GM21390 (cell line): ENCODE results near the gene MSRB1.

Experiments
- ATAC-seq: cut with Tn5 transposase; IDR thresholded peaks from one replicate; pipeline ENCODE4 v1.9.1; 2021; ENCODE audit not compliant: unreplicated experiment

Gene MSRB1

DNA sequence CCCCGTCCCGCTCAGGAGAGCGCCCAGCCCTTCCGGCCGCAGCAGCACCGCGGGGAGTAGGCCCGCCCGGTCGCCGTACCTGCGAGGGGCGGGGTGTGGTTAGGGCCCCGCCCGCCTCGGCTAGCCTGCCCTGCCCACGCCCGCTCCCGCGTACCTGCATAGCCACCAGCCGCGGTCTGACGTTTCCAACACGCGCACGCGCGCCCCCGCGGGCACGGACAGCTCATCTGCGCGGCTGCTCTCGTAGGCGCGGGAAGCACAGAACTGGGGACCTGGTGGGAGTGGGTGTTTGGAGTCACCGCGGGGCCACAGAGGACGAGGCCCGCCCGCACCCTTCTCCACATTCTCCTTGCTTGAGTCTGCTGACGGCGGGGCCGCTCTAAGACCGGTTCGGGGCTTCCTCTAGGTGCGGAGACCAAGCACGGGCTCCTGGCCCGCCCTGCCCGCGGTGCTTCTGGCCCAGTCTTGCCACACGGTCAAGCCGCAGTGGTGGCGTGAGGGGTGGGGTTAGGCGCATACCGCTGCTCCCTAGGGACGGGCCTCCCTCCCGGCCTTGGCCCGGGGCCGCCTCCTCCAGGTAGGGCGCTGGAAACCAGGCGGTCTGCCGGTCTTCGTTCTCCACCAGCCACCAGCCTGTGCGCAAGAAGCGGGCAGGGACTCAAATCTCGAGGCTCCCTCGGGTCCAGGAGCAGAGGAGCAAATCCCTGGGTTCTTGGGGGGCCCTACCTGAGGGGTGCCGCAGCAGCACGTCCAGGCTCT, 36.5 kb upstream of the MSRB1 start:
- no peak for ATAC-seq

DNA sequence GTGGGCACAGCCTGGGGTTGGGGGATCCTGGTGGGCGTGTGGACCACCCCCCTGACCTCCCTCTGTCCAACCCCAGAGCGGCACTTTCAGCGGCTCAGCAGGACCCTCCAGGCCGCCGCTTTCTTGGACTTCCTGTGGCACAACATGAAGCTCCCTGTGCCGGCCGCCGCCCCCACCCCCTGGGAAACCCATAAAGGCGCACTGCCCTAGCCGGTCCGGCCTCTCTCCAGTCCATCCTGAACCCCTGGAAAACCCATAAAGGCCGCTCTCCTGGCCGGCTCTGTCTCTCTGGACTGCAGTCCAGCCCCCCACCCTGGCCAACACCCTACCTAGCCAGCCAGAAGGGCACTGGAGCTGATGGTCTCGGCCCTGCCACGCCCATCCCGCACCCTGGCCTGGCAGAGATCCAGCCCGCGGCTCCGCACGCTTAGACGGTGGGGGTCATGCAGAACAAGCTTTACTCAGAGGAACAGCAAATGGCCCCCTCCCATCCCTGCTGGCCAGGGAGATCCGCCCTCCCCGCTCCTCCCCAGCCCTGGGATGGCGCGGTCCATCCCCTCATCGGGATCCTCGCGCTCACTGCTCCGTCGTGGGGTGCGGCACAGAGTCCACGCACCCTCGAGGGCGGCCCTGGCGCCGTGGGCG, 35.6 kb upstream of the MSRB1 start:
- ATAC-seq: no peak

- no peak for ATAC-seq
Observed at GRCh38 chr16:1977875-1978268, 34.9 kb upstream of the MSRB1 start.

- no peak for ATAC-seq
Observed at GRCh38 chr16:1976951-1977874, 34.2 kb upstream of the MSRB1 start.

DNA sequence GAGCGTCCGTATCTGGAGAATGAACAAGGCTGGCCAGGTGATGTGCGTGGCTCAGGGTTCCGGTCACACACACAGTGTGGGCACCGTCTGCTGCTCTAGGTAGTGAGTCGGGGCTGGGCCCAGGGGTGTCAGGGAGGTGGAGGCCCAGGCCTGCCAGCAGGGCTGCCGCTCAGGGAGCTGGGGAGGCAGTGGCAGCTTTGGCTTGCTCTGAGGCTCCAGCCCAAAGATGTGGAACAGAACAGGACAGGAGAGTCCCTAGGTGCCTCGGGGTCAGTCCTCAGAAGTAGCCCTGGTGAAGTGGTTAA, 33.2 kb upstream of the MSRB1 start:
- ATAC-seq: no peak

DNA sequence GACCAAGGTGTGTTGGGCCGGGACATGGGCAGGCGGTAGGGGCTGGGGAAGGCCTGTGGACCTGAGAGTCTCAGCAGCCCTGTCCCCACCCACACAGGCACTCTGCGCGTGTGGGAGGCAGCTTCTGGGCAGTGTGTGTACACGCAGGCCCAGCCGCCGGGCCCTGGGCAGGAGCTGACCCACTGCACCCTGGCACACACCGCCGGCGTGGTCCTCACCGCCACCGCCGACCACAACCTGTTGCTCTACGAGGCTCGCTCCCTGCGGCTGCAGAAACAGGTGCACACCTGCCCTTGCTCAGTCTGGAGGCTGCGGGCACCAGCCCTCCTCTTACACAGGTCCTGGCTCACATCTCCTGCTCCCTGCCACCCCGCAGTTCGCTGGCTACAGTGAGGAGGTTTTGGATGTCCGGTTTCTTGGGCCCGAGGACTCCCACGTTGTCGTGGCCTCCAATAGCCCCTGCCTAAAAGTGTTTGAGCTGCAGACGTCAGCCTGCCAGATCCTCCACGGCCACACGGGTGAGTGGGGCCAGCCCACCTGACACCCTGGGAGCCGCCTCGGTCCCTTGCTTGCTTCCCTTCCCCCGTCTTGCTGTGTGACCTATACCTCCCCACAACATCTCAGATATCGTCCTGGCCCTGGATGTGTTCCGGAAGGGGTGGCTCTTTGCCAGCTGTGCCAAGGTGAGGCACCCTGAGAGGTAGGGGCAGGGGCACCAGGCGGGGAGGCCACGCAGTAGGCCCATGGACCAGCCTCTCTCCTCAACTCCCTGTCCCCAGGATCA, 32.6 kb upstream of the MSRB1 start:
- ATAC-seq: no peak

DNA sequence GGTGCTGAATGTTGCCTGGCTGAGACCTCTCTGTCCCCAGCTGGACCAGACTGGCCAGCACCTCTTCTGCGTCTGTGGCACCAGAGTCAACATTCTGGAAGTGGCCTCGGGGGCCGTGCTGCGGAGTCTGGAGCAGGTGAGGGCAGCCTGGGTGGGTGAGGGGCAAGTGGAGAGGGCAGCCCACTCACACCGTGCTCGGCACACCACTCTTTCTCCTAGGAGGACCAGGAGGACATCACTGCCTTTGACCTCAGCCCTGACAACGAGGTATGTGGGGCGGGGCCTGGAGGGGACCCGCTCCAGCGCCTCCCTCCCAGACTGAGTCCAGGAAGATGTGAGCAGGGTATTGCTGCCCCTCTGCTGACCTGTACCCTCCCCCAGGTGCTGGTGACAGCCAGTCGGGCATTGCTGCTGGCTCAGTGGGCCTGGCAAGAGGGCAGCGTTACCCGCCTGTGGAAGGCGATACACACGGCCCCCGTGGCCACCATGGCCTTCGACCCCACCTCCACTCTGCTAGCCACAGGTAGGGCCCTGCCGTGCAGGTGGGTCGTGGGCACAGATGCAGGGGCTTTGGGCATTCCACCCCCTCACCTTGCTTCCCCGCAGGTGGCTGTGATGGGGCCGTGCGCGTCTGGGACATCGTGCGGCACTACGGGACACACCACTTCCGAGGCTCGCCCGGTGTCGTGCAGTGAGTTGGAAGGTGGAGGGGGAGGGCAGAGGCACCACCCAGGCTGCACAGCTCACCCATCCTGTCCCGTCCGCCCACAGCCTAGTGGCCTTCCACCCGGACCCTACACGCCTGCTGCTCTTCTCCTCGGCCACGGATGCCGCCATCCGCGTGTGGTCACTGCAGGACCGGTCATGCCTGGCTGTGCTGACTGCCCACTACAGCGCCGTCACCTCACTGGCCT, 31.4 kb upstream of the MSRB1 start:
- no peak for ATAC-seq

DNA sequence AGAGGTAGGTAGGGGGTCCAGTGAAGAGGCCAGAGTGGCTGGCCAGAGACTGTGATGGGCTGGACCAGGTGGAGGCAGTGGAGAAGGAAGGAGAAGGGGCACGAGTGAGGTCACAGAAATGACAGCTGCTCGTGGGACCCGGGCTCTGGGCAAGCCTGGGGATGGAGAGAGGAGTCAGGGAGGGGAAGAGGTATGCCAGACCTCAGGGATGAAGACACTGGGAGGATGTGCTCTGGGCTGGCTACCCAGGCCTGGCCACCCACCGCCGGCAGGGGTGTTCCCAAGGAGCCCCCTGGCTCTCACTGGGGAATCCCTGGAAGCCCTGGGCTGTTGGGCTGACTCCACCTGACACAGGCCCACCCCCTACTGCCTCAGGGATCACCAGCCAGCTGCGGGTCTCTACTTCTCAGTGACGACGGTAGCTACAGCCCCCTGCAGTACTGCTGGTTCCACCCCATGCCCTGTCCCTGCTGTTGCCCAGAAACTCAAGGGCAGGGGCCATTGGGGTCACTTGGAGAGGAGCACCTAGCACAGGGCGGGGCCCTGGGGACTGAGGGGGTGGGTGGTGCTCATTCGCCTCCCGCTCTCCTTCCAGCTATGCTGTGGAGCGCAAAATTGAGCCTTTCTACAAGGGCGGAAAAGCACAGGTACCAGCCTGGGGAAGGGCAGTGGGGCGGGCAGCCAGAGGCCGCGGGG, 30.6 kb upstream of the MSRB1 start:
- no peak for ATAC-seq

GRCh38 chr16:1972490-1972877, 29.5 kb upstream of the MSRB1 start:
- ATAC-seq: no peak

GRCh38 chr16:1971796-1972489, 28.9 kb upstream of the MSRB1 start, which contains the start of gene TBL3:
Gene TBL3, plus strand, starts transcription at chr16:1972053. Its CDS starts 112 bp downstream, at chr16:1972165.
- ATAC-seq: peak; percentile 70

DNA sequence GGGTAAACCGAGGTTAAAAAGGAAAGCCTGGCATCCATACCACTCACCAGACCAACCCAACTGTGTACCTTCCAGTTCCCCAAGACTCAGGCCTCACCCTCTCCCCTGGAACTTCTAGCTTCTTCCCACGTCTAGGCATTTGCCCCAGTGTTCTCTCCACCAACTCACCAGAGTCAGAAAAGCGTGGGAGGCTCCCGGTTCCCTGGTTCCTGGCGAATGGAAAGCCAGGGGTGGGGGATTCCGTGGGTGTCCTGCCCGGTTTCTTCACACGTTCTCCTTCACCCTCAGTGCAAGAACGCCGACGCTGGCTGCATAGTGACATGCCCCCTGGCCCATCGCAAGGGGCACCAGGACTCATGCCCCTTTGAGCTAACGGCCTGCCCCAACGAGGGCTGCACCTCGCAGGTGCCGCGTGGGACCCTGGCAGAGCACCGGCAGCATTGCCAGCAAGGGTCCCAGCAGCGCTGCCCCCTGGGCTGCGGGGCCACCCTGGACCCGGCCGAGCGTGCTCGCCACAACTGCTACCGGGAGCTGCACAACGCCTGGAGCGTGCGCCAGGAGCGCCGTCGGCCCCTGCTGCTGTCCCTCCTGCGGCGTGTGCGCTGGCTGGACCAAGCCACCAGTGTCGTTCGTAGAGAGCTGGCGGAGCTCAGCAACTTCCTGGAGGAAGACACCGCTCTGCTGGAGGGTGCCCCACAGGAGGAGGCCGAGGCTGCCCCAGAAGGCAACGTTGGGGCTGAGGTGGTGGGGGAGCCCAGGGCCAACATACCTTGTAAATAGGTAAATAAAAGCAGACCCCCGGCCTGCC, 25.4 kb upstream of the MSRB1 start:
- ATAC-seq: no peak

GRCh38 chr16:1966460-1966859, 23.5 kb upstream of the MSRB1 start, which contains the start of gene RNF151:
Gene RNF151, plus strand, starts transcription at chr16:1966856. Its CDS starts 26 bp downstream, at chr16:1966882.
- no peak for ATAC-seq

- ATAC-seq: no peak
Observed at GRCh38 chr16:1965396-1966001, 22.5 kb upstream of the MSRB1 start.

DNA sequence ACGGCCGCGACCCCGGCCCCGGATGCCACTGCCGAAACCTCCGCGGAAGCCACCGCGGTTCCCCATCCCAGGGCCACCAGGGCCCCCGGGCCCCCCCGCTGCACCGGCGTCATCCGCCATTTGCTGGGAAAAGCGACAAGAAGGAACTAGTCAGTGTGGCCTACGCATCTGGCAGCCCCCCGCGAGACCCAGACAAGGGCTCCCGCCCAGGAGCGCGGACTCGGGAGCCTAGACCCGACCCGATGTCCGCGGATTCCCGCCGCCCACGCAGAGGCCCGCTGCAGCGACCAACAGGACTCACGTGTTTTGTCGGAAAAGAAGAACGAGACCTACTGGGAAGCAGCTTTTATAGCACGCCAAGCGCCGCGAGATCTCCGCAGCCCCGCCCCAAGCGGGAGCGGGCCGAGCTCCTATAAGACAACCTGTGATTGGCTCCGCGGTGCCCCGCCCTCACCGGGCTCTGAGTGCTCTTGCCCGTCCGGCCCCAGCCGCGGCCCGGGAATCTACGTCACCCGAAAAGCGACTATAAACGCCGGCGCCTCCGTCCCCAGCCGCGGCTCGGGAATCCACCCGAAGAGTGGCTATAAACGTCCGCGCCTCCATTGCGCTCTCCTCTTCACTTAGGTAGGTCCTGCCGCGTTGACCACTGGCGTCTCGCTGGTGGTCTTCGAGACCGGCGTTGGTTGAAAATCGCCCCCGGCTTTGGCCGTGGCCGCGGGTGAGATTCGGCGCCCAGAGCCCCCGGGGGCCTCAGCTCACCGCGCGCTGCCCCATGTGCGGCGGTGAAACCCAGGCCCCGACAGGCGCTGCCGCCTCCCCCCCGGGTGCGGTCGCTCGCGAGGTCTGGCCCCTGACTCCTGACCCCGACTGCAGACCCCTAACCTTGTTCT, 21.8 kb upstream of the MSRB1 start, which contains the start of gene RPS2:
Gene RPS2 (minus strand): TSS at position 321 of the 890 bp plus-strand sequence. CDS start 201 bp downstream, at position 120.
- ATAC-seq: peak; percentile 78

DNA sequence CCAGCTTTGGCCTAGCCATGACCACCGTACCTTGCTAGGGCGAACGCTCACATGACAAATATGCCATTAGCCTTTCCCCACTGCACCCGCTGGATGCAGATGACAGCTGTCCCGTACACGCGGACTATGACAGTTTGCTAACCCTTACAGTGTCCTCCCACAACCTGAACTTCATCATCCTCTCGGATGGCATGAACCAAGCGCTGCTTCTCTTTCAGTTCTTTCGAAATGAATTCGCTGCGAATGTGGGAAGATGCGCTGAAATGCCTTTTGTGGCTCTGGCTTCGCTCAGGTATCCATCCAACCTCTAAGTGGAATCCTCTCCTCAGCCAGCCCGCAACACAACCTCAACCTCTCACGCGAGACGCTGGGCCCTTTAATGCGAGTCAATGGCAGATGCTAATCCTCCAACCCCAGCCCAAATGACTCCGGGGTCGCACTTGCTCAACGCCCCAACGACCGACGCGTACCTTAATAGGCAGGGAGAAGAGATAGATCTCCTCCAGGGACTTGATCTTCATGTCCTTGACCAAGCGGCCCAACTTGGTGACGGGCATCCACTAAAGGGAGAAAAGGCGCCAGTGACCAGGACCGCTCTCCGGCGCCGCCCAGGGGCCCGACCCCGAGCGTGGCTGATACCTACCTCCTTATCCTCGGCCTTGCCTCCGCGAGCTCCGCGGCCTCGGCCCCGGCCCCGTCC, 21.0 kb upstream of the MSRB1 start:
- peak; percentile 10 for ATAC-seq
